GM10847 (cell line): ENCODE results near the gene LAIR1.

Experiments used
- POLR2A ChIP-seq: IDR thresholded peaks from 2 replicates; pipeline ENCODE4 v1.6.1; 2011; ENCODE audit not compliant: insufficient read length; ENCODE audit errors: extremely low read depth

The LAIR1 gene

GRCh38 chr19:54351474-54351873 is 13.3 kb downstream of the LAIR1 start:
- TF ChIP-seq POLR2A = no peak

DNA sequence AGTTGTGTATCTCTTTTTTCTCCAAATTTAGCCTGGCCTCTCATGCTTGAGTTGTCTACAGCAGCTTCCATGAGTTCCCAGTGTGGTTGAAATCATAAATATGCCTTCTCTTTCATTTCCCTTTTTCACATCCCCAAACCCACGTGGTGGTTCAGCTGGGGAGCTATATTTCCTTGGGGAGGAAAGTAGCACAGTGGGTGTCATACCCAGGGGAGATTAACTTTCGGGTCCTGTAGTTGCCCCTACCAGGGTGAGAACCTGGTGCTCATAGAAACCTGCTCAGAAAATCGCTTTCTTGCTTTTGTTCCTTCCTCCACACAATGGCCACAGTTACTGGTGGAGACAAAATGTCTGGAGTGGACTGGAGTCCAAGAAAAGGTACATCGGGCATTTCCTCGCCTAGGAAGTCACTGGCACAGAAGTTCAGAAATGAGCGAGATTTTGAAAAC is 18.8 kb downstream of the LAIR1 start:
- no peak for TF ChIP-seq POLR2A

- no peak for TF ChIP-seq POLR2A
Measured at GRCh38 chr19:54343868-54344267, 20.9 kb downstream of the LAIR1 start.

DNA sequence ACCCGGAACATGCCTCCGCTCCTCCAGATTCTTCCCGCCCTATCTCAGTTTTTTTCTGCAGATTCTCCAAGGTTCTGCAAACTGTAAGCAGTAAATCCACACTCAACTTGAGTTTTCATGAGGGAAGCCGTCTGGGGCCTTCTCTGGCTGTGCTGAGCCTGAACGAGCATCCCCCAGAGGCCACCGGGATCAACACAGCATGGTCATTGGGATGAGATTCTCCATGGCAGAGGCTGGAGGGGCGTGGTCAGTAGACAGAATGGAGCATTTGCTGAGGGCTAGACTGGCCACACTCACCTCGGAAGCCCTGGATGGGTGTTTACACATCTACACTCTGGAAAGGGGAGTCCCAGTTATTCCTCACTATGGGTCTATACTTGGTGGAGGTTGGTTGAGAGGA is 23.4 kb downstream of the LAIR1 start:
- TF ChIP-seq POLR2A = no peak

- TF ChIP-seq POLR2A = no peak
Measured at GRCh38 chr19:54339646-54340358, 24.9 kb downstream of the LAIR1 start.

- TF ChIP-seq POLR2A = no peak
Measured at GRCh38 chr19:54338521-54338920, 26.2 kb downstream of the LAIR1 start.

GRCh38 chr19:54337858-54338230 is 26.9 kb downstream of the LAIR1 start:
- no peak for TF ChIP-seq POLR2A

- no peak for TF ChIP-seq POLR2A
Measured at GRCh38 chr19:54336893-54337857, 27.6 kb downstream of the LAIR1 start.

- no peak for TF ChIP-seq POLR2A
Measured at GRCh38 chr19:54335979-54336892, 28.5 kb downstream of the LAIR1 start.

GRCh38 chr19:54335164-54335563 is 29.6 kb downstream of the LAIR1 start:
- no peak for TF ChIP-seq POLR2A

DNA sequence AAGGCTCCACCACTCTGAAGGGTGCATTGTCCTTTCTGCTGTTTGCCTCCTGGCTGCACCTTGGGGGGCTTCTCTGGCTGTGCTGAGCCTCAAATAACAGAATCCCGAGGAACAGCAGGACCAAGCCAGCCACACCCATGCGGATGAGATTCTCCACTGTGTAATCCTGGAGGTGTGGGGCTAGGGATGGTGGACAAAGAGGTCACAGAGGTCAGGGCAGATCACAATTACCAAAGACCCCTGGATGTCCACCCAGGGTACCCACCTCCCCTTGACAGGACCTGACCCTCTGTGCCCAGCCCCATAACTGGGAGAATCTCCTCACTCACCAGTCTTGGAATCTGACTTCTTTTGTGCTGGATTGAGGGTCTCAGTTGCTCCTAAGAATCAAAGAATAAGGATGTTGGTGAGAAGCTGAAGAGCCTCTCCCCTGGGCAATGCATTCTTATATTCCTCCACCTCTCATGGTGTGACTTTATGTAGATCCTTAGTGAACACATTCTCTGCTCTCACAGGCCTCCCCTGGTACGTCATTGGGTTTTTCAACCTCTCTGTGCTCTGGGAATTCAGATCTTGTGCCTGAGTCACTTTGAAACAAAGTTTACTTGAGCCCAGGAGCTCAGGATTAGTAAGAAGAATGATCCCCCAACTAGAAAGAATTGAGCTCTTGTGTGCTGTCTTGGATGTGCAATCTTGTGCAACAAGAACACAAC is 31.0 kb downstream of the LAIR1 start:
- TF ChIP-seq POLR2A = no peak

GRCh38 chr19:54332149-54332548 is 32.6 kb downstream of the LAIR1 start:
- no peak for TF ChIP-seq POLR2A

GRCh38 chr19:54331626-54332025 is 33.1 kb downstream of the LAIR1 start:
- TF ChIP-seq POLR2A = no peak

GRCh38 chr19:54329476-54330165 is 35.1 kb downstream of the LAIR1 start:
- no peak for TF ChIP-seq POLR2A
